ENCODE results near the gene LLGL2. TPM values are rescaled to one million over a fixed set of nuclear protein-coding genes. Genes with fewer than 3 reads are reported as not detected.
A peak's percentile ranks its signal among the peaks of the same experiment; 100 is the strongest.

The LLGL2 gene
- total RNA-seq, 6 donors from 2014 or later: 113 to 256 (median 175) TPM

DNA sequence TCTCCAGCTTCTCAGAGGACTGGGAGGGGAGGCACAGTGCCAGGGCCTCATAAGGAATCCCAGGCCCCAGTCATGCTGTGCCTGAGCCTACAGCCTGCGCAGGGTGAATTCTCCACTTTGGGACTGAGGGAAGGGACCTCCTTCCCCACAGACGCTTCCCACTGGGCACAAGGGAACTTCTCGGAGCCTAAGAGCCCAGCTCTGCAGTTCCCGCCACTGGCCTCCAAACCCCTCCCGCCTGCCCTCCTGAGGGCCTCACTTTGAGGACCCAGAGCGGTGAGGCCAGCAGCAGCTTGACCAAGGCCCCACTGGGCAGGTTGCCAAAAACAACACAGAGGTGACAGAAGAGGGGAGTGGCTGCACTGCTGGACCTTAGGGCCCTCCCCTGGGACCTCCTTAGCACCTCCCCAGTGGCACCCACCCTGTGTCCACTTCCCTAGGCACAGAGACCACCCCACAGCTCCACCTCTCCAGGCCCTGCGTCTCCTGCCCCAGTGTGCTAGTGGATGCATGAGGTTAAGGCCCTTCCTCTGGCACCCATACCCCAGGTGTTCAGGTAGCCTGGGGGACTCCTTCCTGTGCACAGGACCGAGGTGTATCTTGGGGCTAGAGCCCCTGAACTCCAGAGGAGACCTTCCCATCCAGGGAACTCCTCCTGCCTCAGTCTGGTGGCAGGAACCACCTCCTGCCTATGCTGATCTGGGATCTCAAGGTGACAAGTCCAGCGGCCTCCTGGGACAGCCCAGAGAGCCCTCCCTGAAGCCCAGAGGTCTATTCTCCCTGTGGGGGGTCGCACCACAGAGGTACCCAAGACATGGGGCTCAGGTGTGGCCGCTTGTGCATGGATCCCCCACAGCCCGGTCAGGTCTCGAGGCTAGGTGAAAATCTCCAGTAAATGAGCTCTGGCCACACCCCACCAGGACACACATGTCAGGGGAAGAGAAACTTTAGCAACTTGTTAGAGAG lies 13.6 kb upstream of the LLGL2 start:
- H3K4me3 ChIP-seq: peak overlapping the region; percentile 39 to 100 (median 91)
- no peaks in the 10 kb centered on the region for H3K9me3 ChIP-seq
- DNase-seq: peak in 1 of 2 donors; percentile 94
- 33 to 44% methylated on average over 6 to 13 of the region's 13 CpGs for WGBS, 2 donors
- H3K27me3 ChIP-seq: peaks cover 0 to 5% (median 0%) of the 10 kb centered on the region in 4 donors
- H3K27ac ChIP-seq: peak overlapping the region; percentile 89 to 92 (median 91)
- peaks cover 0 to 43% (median 11%) of the 10 kb centered on the region in 4 donors for H3K36me3 ChIP-seq
- TF ChIP-seq POLR2AphosphoS5 (IDR thresholded peaks at IDR 0.05) (peak; percentile 60 to 68), POLR2A (IDR thresholded peaks at IDR 0.05) (peak in 2 of 4 donors; percentile 27 to 44), EP300 (IDR thresholded peaks at IDR 0.05) (peak in 1 of 4 donors; percentile 48)
- TF ChIP-seq, protein P1, sequence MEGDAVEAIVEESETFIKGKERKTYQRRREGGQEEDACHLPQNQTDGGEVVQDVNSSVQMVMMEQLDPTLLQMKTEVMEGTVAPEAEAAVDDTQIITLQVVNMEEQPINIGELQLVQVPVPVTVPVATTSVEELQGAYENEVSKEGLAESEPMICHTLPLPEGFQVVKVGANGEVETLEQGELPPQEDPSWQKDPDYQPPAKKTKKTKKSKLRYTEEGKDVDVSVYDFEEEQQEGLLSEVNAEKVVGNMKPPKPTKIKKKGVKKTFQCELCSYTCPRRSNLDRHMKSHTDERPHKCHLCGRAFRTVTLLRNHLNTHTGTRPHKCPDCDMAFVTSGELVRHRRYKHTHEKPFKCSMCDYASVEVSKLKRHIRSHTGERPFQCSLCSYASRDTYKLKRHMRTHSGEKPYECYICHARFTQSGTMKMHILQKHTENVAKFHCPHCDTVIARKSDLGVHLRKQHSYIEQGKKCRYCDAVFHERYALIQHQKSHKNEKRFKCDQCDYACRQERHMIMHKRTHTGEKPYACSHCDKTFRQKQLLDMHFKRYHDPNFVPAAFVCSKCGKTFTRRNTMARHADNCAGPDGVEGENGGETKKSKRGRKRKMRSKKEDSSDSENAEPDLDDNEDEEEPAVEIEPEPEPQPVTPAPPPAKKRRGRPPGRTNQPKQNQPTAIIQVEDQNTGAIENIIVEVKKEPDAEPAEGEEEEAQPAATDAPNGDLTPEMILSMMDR (IDR thresholded peaks at IDR 0.05): peak in 1 of 6 experiments; percentile 20
- H3K4me1 ChIP-seq: peaks cover 30 to 83% (median 55%) of the 10 kb centered on the region in 4 donors
- no peak for ATAC-seq (ENCODE audit: low FRiP score in 2 of 2)

DNA sequence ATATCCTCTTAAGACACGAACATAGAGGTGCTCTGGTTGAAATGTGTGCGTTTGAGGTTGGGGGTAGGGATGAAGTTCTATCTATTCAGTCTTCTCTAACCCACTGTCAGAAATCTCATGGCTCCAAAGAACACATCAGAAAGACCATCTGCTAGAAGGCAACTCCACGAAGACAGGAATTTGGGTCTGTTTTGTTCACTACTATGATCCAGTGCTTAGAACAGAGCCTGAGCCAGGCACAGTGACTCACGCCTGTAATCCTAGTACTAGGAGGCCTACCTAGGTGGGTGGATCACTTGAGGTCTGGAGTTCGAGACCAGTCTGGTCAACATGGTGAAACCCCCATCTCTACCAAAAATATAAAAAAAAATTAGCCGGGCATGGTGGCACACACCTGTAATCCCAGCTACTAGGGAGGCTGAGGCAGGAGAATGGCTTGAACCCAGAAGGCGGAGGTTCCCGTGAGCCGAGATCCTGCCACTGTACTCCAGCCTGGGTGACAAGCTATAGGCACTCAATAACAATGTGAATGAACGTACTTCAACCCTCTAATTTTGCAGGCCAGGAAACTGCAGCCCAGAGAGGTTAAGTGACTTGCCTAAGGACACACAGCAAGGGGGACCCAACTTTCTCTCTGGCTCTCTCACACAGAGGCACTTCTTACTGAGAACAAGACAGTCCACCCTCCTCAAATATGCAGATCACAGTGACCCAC lies 12.4 kb upstream of the LLGL2 start:
- ATAC-seq (ENCODE audit: low FRiP score in 2 of 2) (no peak), DNase-seq (no peak)
- Histone ChIP-seq H3K4me3 (peak overlapping the region; percentile 90 to 100 (median 92)), H3K27ac (peak overlapping the region; percentile 89 to 92 (median 91)), H3K27me3 (peaks cover 0 to 5% (median 0%) of the 10 kb centered on the region in 4 donors), H3K4me1 (peaks cover 42 to 86% (median 60%) of the 10 kb centered on the region in 4 donors), H3K36me3 (peaks cover 0 to 32% (median 5%) of the 10 kb centered on the region in 4 donors), H3K9me3 (no peaks in the 10 kb centered on the region)
- TF ChIP-seq EP300 (IDR thresholded peaks at IDR 0.05): no peak
- WGBS, 2 donors: 55 to 73% methylated on average over 10 of the region's 10 CpGs

DNA sequence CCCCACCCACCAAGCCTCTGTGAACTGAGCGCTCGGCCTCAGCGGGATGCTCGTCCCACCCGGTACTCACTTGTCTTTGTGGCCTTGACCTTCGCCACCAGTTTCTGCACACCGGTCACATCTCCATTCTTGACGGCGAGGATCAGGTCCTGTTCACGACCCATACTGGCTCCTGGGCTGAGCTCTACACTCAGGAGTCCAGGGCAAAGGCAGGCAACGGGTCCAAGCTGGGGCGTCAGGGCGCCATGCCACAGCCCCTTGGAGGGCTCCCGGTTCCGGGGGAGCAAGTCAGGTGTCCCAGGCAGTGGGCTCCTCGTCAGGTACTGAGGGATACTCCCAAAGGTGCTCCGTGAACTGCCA lies 11.9 kb upstream of the LLGL2 start:
- Histone ChIP-seq H3K4me1 (peaks cover 46 to 81% (median 57%) of the 10 kb centered on the region in 4 donors), H3K27me3 (peaks cover 0 to 5% (median 0%) of the 10 kb centered on the region in 4 donors), H3K4me3 (peak overlapping the region; percentile 90 to 100 (median 92)), H3K27ac (peak overlapping the region; percentile 89 to 92 (median 91)), H3K36me3 (peaks cover 0 to 27% (median 5%) of the 10 kb centered on the region in 4 donors), H3K9me3 (no peaks in the 10 kb centered on the region)
- ATAC-seq (ENCODE audit: low FRiP score in 2 of 2): no peak
- TF ChIP-seq POLR2AphosphoS5 (IDR thresholded peaks at IDR 0.05): no peak
- no peak for TF ChIP-seq EP300 (IDR thresholded peaks at IDR 0.05)
- TF ChIP-seq, protein P1 (IDR thresholded peaks at IDR 0.05): no peak
- no peak for TF ChIP-seq POLR2A (IDR thresholded peaks at IDR 0.05)
- 52 to 78% methylated on average over 14 to 17 of the region's 17 CpGs for WGBS, 2 donors
- DNase-seq: no peak

GRCh38 chr17:75514299-75514918 lies 11.1 kb upstream of the LLGL2 start:
- Histone ChIP-seq H3K4me3 (peak overlapping the region; percentile 90 to 100 (median 92)), H3K9me3 (no peaks in the 10 kb centered on the region), H3K4me1 (peaks cover 49 to 73% (median 51%) of the 10 kb centered on the region in 4 donors), H3K27me3 (peaks cover 0 to 5% (median 0%) of the 10 kb centered on the region in 4 donors), H3K27ac (peak overlapping the region; percentile 89 to 92 (median 91)), H3K36me3 (peaks cover 0 to 19% (median 5%) of the 10 kb centered on the region in 4 donors)
- DNase-seq: peak in 1 of 2 donors; percentile 67
- no peak for ATAC-seq (ENCODE audit: low FRiP score in 2 of 2)
- WGBS, 2 donors: 29 to 31% methylated on average over 2 to 15 of the region's 15 CpGs
- TF ChIP-seq POLR2A (IDR thresholded peaks at IDR 0.05) (no peak), POLR2AphosphoS5 (IDR thresholded peaks at IDR 0.05) (no peak), EP300 (IDR thresholded peaks at IDR 0.05) (no peak)
- TF ChIP-seq, protein P1 (IDR thresholded peaks at IDR 0.05): no peak

Measured in upper lobe of left lung (tissue), 6 donors.